GM06990 (cell line): ENCODE data around the gene RBM12.
A peak's percentile ranks its signal among the peaks of the same experiment; 100 is the strongest.

Experiments
- DNase-seq: peaks from one replicate; pipeline ENCODE4 v3.0.0-alpha.2; 2011; ENCODE audit not compliant: insufficient read length; ENCODE audit errors: extremely low read depth
- H3K27me3 ChIP-seq: replicated peaks from 2 replicates; pipeline ENCODE4 v1.6.0; 2011; ENCODE audit warnings: low read length; ENCODE audit not compliant: control insufficient read depth, insufficient read depth
- H3K36me3 ChIP-seq: 2 replicates; pipeline ENCODE4 v1.5.1; 2011; ENCODE audit warnings: low read length; ENCODE audit not compliant: control insufficient read depth, insufficient read depth
- H3K4me3 ChIP-seq: replicated peaks from 2 replicates; pipeline ENCODE4 v1.5.1; 2011; ENCODE audit warnings: low read depth, mild to moderate bottlenecking, control low read depth, low read length
- CTCF ChIP-seq: IDR thresholded peaks from 2 replicates; pipeline ENCODE4 v1.5.1; 2011; ENCODE audit warnings: low read length, control low read depth, mild to moderate bottlenecking, inconsistent platforms; ENCODE audit not compliant: insufficient read depth, poor library complexity, severe bottlenecking

RBM12 gene

GRCh38 chr20:35661908-35662307, 2.8 kb downstream of the RBM12 start:
- H3K36me3 ChIP-seq, result no peaks in the 10 kb centered on the region
- H3K27me3 ChIP-seq, result no peaks in the 10 kb centered on the region
- no peak for TF ChIP-seq CTCF
- peak overlapping the region; percentile 96 for H3K4me3 ChIP-seq
- DNase-seq, result no peak

- no peaks in the 10 kb centered on the region for H3K27me3 ChIP-seq
- no peak for DNase-seq
- H3K4me3 ChIP-seq, result peak overlapping the region; percentile 96
- H3K36me3 ChIP-seq, result no peaks in the 10 kb centered on the region; the same call in 1 of the 2 replicates
- no peak for TF ChIP-seq CTCF
Measured at GRCh38 chr20:35661053-35661452, 3.6 kb downstream of the RBM12 start.

- H3K4me3 ChIP-seq, result no peak overlapping the region; the same call in 1 of the 2 replicates
- DNase-seq, result no peak
- no peaks in the 10 kb centered on the region; the same call in 1 of the 2 replicates for H3K36me3 ChIP-seq
- TF ChIP-seq CTCF, result no peak
- H3K27me3 ChIP-seq, result no peaks in the 10 kb centered on the region
Measured at GRCh38 chr20:35660122-35660937, 4.4 kb downstream of the RBM12 start.

- peaks cover 18% of the 10 kb centered on the region for H3K36me3 ChIP-seq
- no peak for TF ChIP-seq CTCF
Measured at GRCh38 chr20:35657271-35657670, 7.4 kb downstream of the RBM12 start.

GRCh38 chr20:35654415-35654814, 10.3 kb downstream of the RBM12 start:
- H3K27me3 ChIP-seq, result no peaks in the 10 kb centered on the region
- H3K36me3 ChIP-seq, result peaks cover 18% of the 10 kb centered on the region
- no peak overlapping the region for H3K4me3 ChIP-seq
- DNase-seq, result no peak
- no peak for TF ChIP-seq CTCF

More at GRCh38 chr20:35657271-35657670, 7.4 kb downstream of the RBM12 start:
- DNase-seq, result no peak
- Histone ChIP-seq H3K27me3 (no peaks in the 10 kb centered on the region), H3K4me3 (no peak overlapping the region)

GRCh38 chr20:35653893-35654292, 10.8 kb downstream of the RBM12 start:
- no peak for DNase-seq
- Histone ChIP-seq H3K36me3 (peaks cover 18% of the 10 kb centered on the region), H3K27me3 (no peaks in the 10 kb centered on the region), H3K4me3 (no peak overlapping the region)
- TF ChIP-seq CTCF, result no peak
